Upper lobe of right lung (tissue), 1 donor: Measurements from ENCODE around the gene PLCL2. TPM values are rescaled to one million over a fixed set of nuclear protein-coding genes. Genes with fewer than 3 reads are reported as not detected.

ENCODE experiments used
- ATAC-seq: fragments of 200-7000 bp; cut with Tn5 transposase; one replicate; pipeline ENCODE4 v1.9.1; 2020; ENCODE audit warnings: mild to moderate bottlenecking, moderate library complexity
- DNase-seq: peaks from one replicate; pipeline ENCODE4 v3.0.0-alpha.2; 2020
- H3K27ac ChIP-seq: fragments of 200-600 bp; one replicate; pipeline ENCODE4 v1.8.0; 2022
- H3K27me3 ChIP-seq: fragments of 200-600 bp; one replicate; pipeline ENCODE4 v1.8.0; 2022; ENCODE audit warnings: mild to moderate bottlenecking
- H3K36me3 ChIP-seq: fragments of 200-600 bp; one replicate; pipeline ENCODE4 v1.8.0; 2022
- H3K4me1 ChIP-seq: fragments of 200-600 bp; one replicate; pipeline ENCODE4 v1.8.0; 2022
- H3K4me3 ChIP-seq: fragments of 200-600 bp; one replicate; pipeline ENCODE4 v1.8.0; 2022; ENCODE audit warnings: mild to moderate bottlenecking
- H3K9me3 ChIP-seq: fragments of 200-600 bp; one replicate; pipeline ENCODE4 v1.8.0; 2022
- CTCF ChIP-seq: fragments of 200-600 bp; IDR thresholded peaks from one replicate; pipeline ENCODE4 v1.8.0; 2022; ENCODE audit warnings: antibody characterized with exemption
- intact Hi-C: fragments of 100-400 bp; cut with DNase I; formaldehyde crosslinking; loops from one replicate; pipeline ENCODE4 v1.11.0; 2022
- total RNA-seq: library from RNA; stranded (reverse); fragmentation: NEBNext Ultra II Directional; extraction: Animal tissue kit (Norgen Biotek cat#: 25700); gene quantifications from one replicate; pipeline ENCODE4 v1.2.1, GENCODE V29; 2021
- donor health status: DM: no; HTN: yes; CAD: no; lungs with severe emphysema.

The PLCL2 gene
- total RNA-seq, 1 donor from 2014 or later = 9.1 TPM

GRCh38 chr3:17116007-17116600, 231.3 kb downstream of the PLCL2 start:
- ATAC-seq (no peak), DNase-seq (no peak)
- TF ChIP-seq CTCF = no peak
- Histone ChIP-seq H3K4me1 (no peaks in the 10 kb centered on the region), H3K27ac (no peak overlapping the region), H3K9me3 (no peaks in the 10 kb centered on the region), H3K27me3 (no peaks in the 10 kb centered on the region), H3K36me3 (no peaks in the 10 kb centered on the region), H3K4me3 (no peak overlapping the region)
- intact Hi-C loops = no loop called here

- intact Hi-C loops = no loop called here
- H3K27me3 ChIP-seq = no peaks in the 10 kb centered on the region
- ATAC-seq (no peak), DNase-seq (no peak)
- no peak overlapping the region for H3K4me3 ChIP-seq
- TF ChIP-seq CTCF = no peak
- H3K27ac ChIP-seq = no peak overlapping the region
- no peaks in the 10 kb centered on the region for H3K36me3 ChIP-seq
- no peaks in the 10 kb centered on the region for H3K4me1 ChIP-seq
- H3K9me3 ChIP-seq = no peaks in the 10 kb centered on the region
Measured at GRCh38 chr3:17118771-17119170, 234.0 kb downstream of the PLCL2 start.

- no peaks in the 10 kb centered on the region for H3K27me3 ChIP-seq
- no peak for TF ChIP-seq CTCF
- no peaks in the 10 kb centered on the region for H3K36me3 ChIP-seq
- no peak overlapping the region for H3K4me3 ChIP-seq
- ATAC-seq (no peak), DNase-seq (no peak)
- no peaks in the 10 kb centered on the region for H3K4me1 ChIP-seq
- no peaks in the 10 kb centered on the region for H3K9me3 ChIP-seq
- intact Hi-C loops = no loop called here
- H3K27ac ChIP-seq = no peak overlapping the region
Measured at GRCh38 chr3:17119201-17120072, 234.7 kb downstream of the PLCL2 start.

- no peaks in the 10 kb centered on the region for H3K36me3 ChIP-seq
- H3K27me3 ChIP-seq = no peaks in the 10 kb centered on the region
- H3K4me3 ChIP-seq = no peak overlapping the region
- intact Hi-C loops = no loop called here
- TF ChIP-seq CTCF = no peak
- DNase-seq (no peak), ATAC-seq (no peak)
- H3K9me3 ChIP-seq = no peaks in the 10 kb centered on the region
- H3K4me1 ChIP-seq = no peaks in the 10 kb centered on the region
- no peak overlapping the region for H3K27ac ChIP-seq
Measured at GRCh38 chr3:17120115-17120514, 235.4 kb downstream of the PLCL2 start.

GRCh38 chr3:17121336-17121735, 236.6 kb downstream of the PLCL2 start:
- Histone ChIP-seq H3K4me1 (no peaks in the 10 kb centered on the region), H3K27ac (no peak overlapping the region), H3K4me3 (no peak overlapping the region), H3K36me3 (no peaks in the 10 kb centered on the region), H3K27me3 (no peaks in the 10 kb centered on the region), H3K9me3 (no peaks in the 10 kb centered on the region)
- DNase-seq (no peak), ATAC-seq (no peak)
- no peak for TF ChIP-seq CTCF
- intact Hi-C loops = no loop called here
